Ishikawa (cell line): Measurements from ENCODE around the gene KLHDC7A.

Experiments used
- CEBPB ChIP-seq: IDR thresholded peaks from 2 replicates; pipeline ENCODE4 v1.6.1; 2012
- EP300 ChIP-seq: IDR thresholded peaks from 2 replicates; pipeline ENCODE4 v1.6.1; 2012; ENCODE audit warnings: borderline replicate concordance
- MAX ChIP-seq: IDR thresholded peaks from 2 replicates; pipeline ENCODE4 v1.6.1; 2012
- ZBTB7A ChIP-seq: IDR thresholded peaks from 2 replicates; pipeline ENCODE4 v1.6.1; 2012; ENCODE audit warnings: low read depth

DNA sequence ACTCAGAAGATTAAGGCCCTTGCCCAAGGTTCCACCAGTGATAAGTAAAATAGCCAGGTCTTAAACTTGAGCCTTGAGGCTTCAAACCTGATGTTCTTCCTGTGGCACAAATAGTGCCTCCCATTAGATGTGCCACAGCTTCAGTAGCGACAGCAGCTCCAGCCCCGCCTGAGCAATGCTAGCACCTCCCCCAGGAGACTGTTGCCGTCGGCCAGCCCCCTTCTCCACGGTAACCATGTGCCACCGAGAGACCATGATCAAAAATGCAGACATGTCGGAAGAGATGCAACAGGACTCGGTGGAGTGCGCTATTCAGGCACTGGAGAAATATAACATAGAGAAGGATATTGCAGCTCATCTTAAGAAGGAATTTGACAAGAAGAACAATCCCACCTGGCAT is 32.2 kb downstream of the KLHDC7A start:
- no peak for TF ChIP-seq ZBTB7A
- TF ChIP-seq MAX = no peak
- no peak for TF ChIP-seq EP300
- no peak for TF ChIP-seq CEBPB
